ENCODE measurements around the gene CHD1. TPM values are rescaled to one million over a fixed set of nuclear protein-coding genes. Genes with fewer than 3 reads are reported as not detected.
"Not testable (repeated sequence)": the region's sequence is repeated elsewhere in the genome, so short reads cannot be mapped to it uniquely, and the experiment has no call there.

Gene CHD1
- total and polyA plus RNA-seq, 2 of the 13 experiments (the other 11 are each of a cell fraction or from before 2014, with no cell fraction given): 22.8 to 55.9 TPM

DNA sequence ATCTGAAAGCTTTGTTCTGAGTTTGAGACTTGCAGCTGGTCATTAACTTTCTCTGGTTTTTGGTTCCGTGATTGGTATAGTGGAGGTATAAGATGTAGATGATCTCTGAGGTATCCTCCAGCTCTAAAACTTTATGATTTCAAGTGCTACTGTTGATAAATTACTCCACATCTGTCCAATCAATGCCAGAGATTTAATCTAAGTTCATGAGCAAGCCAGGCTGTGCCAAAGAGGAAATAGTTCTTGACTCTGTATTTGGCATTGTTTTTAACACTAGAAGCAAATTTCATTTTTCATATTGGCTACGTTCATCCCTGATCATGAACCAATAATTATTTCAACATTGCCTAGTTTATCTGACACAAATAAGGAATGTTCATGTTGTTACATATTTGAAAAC lies 28.5 kb upstream of the CHD1 start:
- no peak overlapping the region for H3K27ac ChIP-seq (ENCODE audit: extremely low read length, insufficient read depth, low read length)
- H3K9me3 ChIP-seq (ENCODE audit: low read length): no peaks in the 10 kb centered on the region
- FAIRE-seq (no peak), ATAC-seq (no peak), DNase-seq (ENCODE audit: low spot score) (no peak)
- no peaks in the 10 kb centered on the region for H3K36me3 ChIP-seq (replicated peaks in 1 of 2; ENCODE audit: control insufficient read depth in 1 of 2, insufficient read depth in 2 of 2, low read length in 2 of 2)
- H3K27me3 ChIP-seq (ENCODE audit: control insufficient read depth in 1 of 2, insufficient read depth in 2 of 2, low read length in 2 of 2): no peaks in the 10 kb centered on the region
- H3K4me1 ChIP-seq (ENCODE audit: insufficient read depth, low read length): no peaks in the 10 kb centered on the region
- no TSS peak for BruUV-seq (replicated peaks)
- 70% methylated on average over 2 of the region's 2 CpGs for WGBS (ENCODE audit: low lambda C conversion rate)
- H3K4me3 ChIP-seq (replicated peaks in 1 of 3; ENCODE audit: insufficient read depth in 1 of 3, low read depth in 2 of 3, low read length in 3 of 3): no peak overlapping the region
- in situ Hi-C loops (cut with HindIII; ENCODE audit: extremely low pct_ligation_motif_present, low pct_unique_long_range_greater_than_20kb): no loop called here
- intact Hi-C loops (cut with micrococcal nuclease; ENCODE audit: unreplicated experiment): no loop called here
- POLR2A ChIA-PET: no interaction called here
- no peak overlapping the region for H3K4me2 ChIP-seq (ENCODE audit: low read depth, low read length)
- TF ChIP-seq ZNF550 (CRISPR knock-in tag; IDR thresholded peaks at IDR 0.05; ENCODE audit: borderline replicate concordance): no peak
- TF ChIP-seq MIER3 (CRISPR knock-in tag; IDR thresholded peaks at IDR 0.05; ENCODE audit: borderline replicate concordance): no peak
- TF ChIP-seq KLF11 (CRISPR knock-in tag; IDR thresholded peaks at IDR 0.05): no peak
- no peak for TF ChIP-seq ZNF33B (CRISPR knock-in tag; IDR thresholded peaks at IDR 0.05)
- no peak for TF ChIP-seq DPF2 (CRISPR knock-in tag; IDR thresholded peaks at IDR 0.05; ENCODE audit: borderline replicate concordance, low read depth)
- TF ChIP-seq, protein P1, sequence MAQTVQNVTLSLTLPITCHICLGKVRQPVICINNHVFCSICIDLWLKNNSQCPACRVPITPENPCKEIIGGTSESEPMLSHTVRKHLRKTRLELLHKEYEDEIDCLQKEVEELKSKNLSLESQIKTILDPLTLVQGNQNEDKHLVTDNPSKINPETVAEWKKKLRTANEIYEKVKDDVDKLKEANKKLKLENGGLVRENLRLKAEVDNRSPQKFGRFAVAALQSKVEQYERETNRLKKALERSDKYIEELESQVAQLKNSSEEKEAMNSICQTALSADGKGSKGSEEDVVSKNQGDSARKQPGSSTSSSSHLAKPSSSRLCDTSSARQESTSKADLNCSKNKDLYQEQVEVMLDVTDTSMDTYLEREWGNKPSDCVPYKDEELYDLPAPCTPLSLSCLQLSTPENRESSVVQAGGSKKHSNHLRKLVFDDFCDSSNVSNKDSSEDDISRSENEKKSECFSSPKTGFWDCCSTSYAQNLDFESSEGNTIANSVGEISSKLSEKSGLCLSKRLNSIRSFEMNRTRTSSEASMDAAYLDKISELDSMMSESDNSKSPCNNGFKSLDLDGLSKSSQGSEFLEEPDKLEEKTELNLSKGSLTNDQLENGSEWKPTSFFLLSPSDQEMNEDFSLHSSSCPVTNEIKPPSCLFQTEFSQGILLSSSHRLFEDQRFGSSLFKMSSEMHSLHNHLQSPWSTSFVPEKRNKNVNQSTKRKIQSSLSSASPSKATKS (CRISPR knock-in tag; IDR thresholded peaks at IDR 0.05): no peak
- no peak for TF ChIP-seq FIP1L1 (IDR thresholded peaks at IDR 0.05; ENCODE audit: borderline replicate concordance, insufficient read depth, low read depth, low read length)
- no peak overlapping the region for H2AFZ ChIP-seq (ENCODE audit: low read length)
- H3K79me2 ChIP-seq (ENCODE audit: insufficient read depth, low read length): no peaks in the 10 kb centered on the region
- no peak overlapping the region for H3K9ac ChIP-seq (ENCODE audit: insufficient read depth, low read depth, low read length)
- H4K20me1 ChIP-seq (ENCODE audit: insufficient read depth, low read length): no peaks in the 10 kb centered on the region
- CTCF ChIA-PET (ENCODE audit: low intra/inter-chr PET ratio, low total read pairs): no interaction called here

DNA sequence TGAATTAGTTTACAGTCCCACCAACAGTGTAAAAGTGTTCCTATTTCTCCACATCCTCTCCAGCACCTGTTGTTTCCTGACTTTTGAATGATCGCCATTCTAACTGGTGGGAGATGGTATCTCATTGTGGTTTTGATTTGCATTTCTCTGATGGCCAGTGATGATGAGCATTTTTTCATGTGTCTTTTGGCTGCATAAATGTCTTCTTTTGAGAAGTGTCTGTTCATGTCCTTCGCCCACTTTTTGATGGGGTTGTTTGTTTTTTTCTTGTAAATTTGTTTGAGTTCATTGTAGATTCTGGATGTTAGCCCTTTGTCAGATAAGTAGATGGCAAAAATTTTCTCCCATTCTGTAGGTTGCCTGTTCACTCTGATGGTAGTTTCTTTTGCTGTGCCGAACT lies 27.1 kb upstream of the CHD1 start:
- H4K20me1 ChIP-seq (ENCODE audit: insufficient read depth, low read length); CTCF ChIA-PET (ENCODE audit: low intra/inter-chr PET ratio, low total read pairs); H3K4me1 ChIP-seq (ENCODE audit: insufficient read depth, low read length); H3K9ac ChIP-seq (ENCODE audit: insufficient read depth, low read depth, low read length); BruUV-seq (replicated peaks); in situ Hi-C loops (cut with HindIII; ENCODE audit: extremely low pct_ligation_motif_present, low pct_unique_long_range_greater_than_20kb); ATAC-seq; DNase-seq (ENCODE audit: low spot score); H3K4me3 ChIP-seq (replicated peaks in 1 of 3; ENCODE audit: insufficient read depth in 1 of 3, low read depth in 2 of 3, low read length in 3 of 3); POLR2A ChIA-PET; FAIRE-seq; H3K27ac ChIP-seq (ENCODE audit: extremely low read length, insufficient read depth, low read length); H2AFZ ChIP-seq (ENCODE audit: low read length); H3K79me2 ChIP-seq (ENCODE audit: insufficient read depth, low read length); H3K27me3 ChIP-seq (ENCODE audit: control insufficient read depth in 1 of 2, insufficient read depth in 2 of 2, low read length in 2 of 2); H3K36me3 ChIP-seq (replicated peaks in 1 of 2; ENCODE audit: control insufficient read depth in 1 of 2, insufficient read depth in 2 of 2, low read length in 2 of 2); H3K4me2 ChIP-seq (ENCODE audit: low read depth, low read length); intact Hi-C loops (cut with micrococcal nuclease; ENCODE audit: unreplicated experiment); H3K9me3 ChIP-seq (ENCODE audit: low read length): not testable (repeated sequence)
- WGBS (ENCODE audit: low lambda C conversion rate): 62% methylated on average over 3 of the region's 3 CpGs

DNA sequence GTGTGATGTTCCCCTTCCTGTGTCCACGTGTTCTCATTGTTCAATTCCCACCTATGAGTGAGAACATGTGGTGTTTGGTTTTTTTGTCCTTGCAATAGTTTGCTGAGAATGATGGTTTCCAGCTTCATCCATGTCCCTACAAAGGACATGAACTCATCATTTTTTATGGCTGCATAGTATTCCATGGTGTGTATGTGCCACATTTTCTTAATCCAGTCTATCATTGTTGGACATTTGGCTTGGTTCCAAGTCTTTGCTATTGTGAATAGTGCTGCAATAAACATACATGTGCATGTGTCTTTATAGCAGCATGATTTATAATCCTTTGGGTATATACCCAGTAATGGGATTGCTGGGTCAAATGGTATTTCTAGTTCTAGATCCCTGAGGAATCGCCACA lies 26.7 kb upstream of the CHD1 start:
- BruUV-seq (replicated peaks); intact Hi-C loops (cut with micrococcal nuclease; ENCODE audit: unreplicated experiment); H3K79me2 ChIP-seq (ENCODE audit: insufficient read depth, low read length); ATAC-seq; H3K9me3 ChIP-seq (ENCODE audit: low read length); H3K4me1 ChIP-seq (ENCODE audit: insufficient read depth, low read length); H3K4me3 ChIP-seq (replicated peaks in 1 of 3; ENCODE audit: insufficient read depth in 1 of 3, low read depth in 2 of 3, low read length in 3 of 3); H3K27me3 ChIP-seq (ENCODE audit: control insufficient read depth in 1 of 2, insufficient read depth in 2 of 2, low read length in 2 of 2); FAIRE-seq; H2AFZ ChIP-seq (ENCODE audit: low read length); DNase-seq (ENCODE audit: low spot score); H3K36me3 ChIP-seq (replicated peaks in 1 of 2; ENCODE audit: control insufficient read depth in 1 of 2, insufficient read depth in 2 of 2, low read length in 2 of 2); H3K27ac ChIP-seq (ENCODE audit: extremely low read length, insufficient read depth, low read length); in situ Hi-C loops (cut with HindIII; ENCODE audit: extremely low pct_ligation_motif_present, low pct_unique_long_range_greater_than_20kb); H3K4me2 ChIP-seq (ENCODE audit: low read depth, low read length); H3K9ac ChIP-seq (ENCODE audit: insufficient read depth, low read depth, low read length); H4K20me1 ChIP-seq (ENCODE audit: insufficient read depth, low read length); POLR2A ChIA-PET; CTCF ChIA-PET (ENCODE audit: low intra/inter-chr PET ratio, low total read pairs): not testable (repeated sequence)
- WGBS (ENCODE audit: low lambda C conversion rate): 70% methylated on average over 2 of the region's 2 CpGs

All from HepG2 (cell line).